ENCODE data around the gene GRM7.

Gene GRM7

GRCh38 chr3:7275396-7275795 lies 414.5 kb downstream of the GRM7 start:
- TF ChIP-seq CTCF (IDR thresholded peaks at IDR 0.05; ENCODE audit: insufficient read depth, low read depth, low read length, missing control alignments): no peak
- H3K4me3 ChIP-seq (ENCODE audit: low read depth, low read length): no peak overlapping the region
- DNase-seq (ENCODE audit: low read depth): peak; percentile 54

- no peak overlapping the region for H3K4me3 ChIP-seq (ENCODE audit: low read depth, low read length)
- DNase-seq (ENCODE audit: low read depth): no peak
- no peak for TF ChIP-seq CTCF (IDR thresholded peaks at IDR 0.05; ENCODE audit: insufficient read depth, low read depth, low read length, missing control alignments)
Measured at GRCh38 chr3:7280318-7280717, 419.4 kb downstream of the GRM7 start.

- no peak overlapping the region for H3K4me3 ChIP-seq (ENCODE audit: low read depth, low read length)
- TF ChIP-seq CTCF (IDR thresholded peaks at IDR 0.05; ENCODE audit: insufficient read depth, low read depth, low read length, missing control alignments): no peak
- no peak for DNase-seq (ENCODE audit: low read depth)
Measured at GRCh38 chr3:7282988-7283387, 422.1 kb downstream of the GRM7 start.

GRCh38 chr3:7285505-7285904 lies 424.6 kb downstream of the GRM7 start:
- no peak overlapping the region for H3K4me3 ChIP-seq (ENCODE audit: low read depth, low read length)
- no peak for TF ChIP-seq CTCF (IDR thresholded peaks at IDR 0.05; ENCODE audit: insufficient read depth, low read depth, low read length, missing control alignments)
- peak; percentile 13 for DNase-seq (ENCODE audit: low read depth)

GRCh38 chr3:7288133-7288532 lies 427.2 kb downstream of the GRM7 start:
- no peak for DNase-seq (ENCODE audit: low read depth)
- no peak overlapping the region for H3K4me3 ChIP-seq (ENCODE audit: low read depth, low read length)
- no peak for TF ChIP-seq CTCF (IDR thresholded peaks at IDR 0.05; ENCODE audit: insufficient read depth, low read depth, low read length, missing control alignments)

- no peak overlapping the region for H3K4me3 ChIP-seq (ENCODE audit: low read depth, low read length)
- TF ChIP-seq CTCF (IDR thresholded peaks at IDR 0.05; ENCODE audit: insufficient read depth, low read depth, low read length, missing control alignments): no peak
- DNase-seq (ENCODE audit: low read depth): no peak
Measured at GRCh38 chr3:7289121-7289520, 428.2 kb downstream of the GRM7 start.

GRCh38 chr3:7290077-7290825 lies 429.3 kb downstream of the GRM7 start:
- no peak for DNase-seq (ENCODE audit: low read depth)
- no peak overlapping the region for H3K4me3 ChIP-seq (ENCODE audit: low read depth, low read length)

More at GRCh38 chr3:7290077-7290825, 429.3 kb downstream of the GRM7 start:
- TF ChIP-seq CTCF (IDR thresholded peaks at IDR 0.05; ENCODE audit: insufficient read depth, low read depth, low read length, missing control alignments): no peak
